ENCODE measurements around the gene DCXR.

Gene DCXR

DNA sequence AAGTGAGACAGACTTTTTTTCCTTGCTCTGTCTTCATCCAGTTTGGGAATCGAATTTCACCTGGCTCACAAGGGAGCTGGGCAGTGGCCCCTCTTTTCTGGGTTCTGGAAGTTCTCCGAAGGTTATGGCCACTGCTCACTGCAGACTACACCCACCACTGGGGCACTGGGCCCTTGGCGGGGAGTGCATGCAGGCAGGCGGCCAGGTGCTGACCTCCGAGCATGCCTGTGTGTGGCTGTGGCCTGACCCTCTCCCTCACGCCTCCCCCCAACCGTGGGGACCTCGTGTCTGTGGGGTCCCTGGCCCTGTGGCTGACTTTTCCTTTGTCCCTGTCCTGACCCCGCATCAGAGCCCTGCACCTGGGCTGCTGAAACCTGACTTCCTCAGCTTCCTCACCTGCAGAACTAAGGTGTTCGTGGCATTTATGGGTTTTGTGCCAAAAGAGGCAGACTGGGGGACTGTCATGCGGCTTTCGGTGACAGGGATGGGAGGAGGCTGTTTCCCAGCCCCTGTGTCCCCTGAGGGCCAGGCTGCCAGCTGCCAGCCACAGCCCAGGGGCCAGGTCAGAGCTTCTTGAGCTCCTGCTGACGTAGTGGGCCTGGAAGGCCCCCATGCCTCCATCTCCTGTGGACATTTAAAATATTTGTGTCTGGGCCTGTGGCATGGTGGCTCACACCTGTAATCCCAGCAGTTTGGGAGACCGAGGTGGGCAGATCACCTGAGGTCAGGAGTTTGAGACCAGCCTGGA, 38.6 kb downstream of the DCXR start:
- no peak for DNase-seq (ENCODE audit: low read depth in 2 of 2, low spot score in 1 of 2)

DNA sequence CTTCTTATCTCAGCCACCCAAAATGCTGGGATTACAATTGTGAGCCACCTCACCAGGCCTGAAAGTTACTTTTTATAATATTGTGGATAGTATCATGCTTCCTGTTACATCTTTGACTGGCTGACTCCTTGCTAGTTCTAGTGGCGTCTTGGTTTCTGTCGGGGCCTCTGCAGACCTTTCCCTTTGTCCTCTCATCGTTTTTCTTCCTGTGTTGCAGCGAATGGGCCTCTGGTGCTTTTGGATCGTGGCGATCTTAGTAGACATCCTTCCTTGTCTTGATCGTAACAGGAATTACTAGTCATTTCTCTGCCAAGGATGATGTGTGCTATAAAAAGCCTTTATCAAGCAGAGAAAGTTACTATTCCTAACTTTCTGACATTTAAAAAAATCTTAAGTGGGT, 39.3 kb downstream of the DCXR start:
- DNase-seq (ENCODE audit: low read depth in 2 of 2, low spot score in 1 of 2), result no peak

DNA sequence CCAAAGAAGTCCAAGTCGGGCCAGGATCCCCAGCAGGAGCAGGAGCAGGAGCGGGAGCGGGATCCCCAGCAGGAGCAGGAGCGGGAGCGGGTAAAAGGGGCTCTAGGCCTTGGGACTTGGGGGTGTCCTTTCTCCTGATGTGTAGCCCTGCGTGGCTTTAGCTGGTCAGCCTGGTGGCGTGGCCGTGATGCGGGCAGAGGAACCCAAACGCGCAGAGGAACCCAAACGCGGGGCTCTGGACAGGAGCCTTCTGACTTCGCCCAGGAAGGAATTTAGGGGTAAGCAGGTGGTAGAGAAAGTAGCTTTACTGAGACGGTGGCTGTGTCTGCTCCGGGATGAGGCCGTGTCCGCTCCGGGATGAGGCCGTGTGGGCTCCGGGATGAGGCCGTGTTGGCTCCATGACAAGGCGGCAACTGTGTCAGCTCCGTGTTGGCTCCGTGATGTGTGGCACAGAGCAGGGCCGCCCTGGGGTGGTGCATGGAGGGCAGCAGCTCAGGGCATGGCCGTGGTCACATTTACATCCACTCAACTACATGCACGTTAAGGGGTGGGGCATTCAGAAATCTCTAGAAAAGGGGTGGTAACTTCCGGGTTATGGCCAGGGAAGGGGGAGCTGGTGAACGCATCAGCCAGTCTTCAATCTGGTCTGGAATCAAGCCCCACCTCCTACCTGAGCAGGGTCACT, 40.6 kb downstream of the DCXR start:
- no peak for DNase-seq (ENCODE audit: low read depth in 2 of 2, low spot score in 1 of 2)

DNA sequence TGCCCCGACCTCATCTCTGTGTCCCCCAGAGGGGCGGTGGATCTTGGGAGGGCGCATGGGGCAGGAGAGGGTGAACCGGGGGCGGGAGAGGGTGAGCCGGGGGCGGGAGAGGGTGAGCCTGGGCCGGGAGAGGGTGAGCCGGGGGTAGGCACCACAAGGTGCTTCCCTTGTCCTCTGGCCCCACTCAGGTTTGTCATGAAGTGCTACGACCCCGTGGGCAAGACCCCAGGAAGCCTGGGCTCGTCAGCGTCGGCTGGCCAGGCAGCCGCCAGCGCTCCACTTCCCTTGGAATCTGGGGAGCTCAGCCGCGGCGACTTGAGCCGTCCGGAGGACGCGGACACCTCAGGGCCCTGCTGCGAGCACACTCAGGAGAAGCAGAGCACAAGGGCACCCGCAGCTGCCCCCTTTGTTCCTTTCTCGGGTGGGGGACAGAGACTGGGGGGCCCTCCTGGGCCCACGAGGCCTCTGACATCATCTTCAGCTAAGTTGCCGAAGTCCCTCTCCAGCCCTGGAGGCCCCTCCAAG, 41.2 kb downstream of the DCXR start:
- no peak for DNase-seq (ENCODE audit: low read depth in 2 of 2, low spot score in 1 of 2)

DNA sequence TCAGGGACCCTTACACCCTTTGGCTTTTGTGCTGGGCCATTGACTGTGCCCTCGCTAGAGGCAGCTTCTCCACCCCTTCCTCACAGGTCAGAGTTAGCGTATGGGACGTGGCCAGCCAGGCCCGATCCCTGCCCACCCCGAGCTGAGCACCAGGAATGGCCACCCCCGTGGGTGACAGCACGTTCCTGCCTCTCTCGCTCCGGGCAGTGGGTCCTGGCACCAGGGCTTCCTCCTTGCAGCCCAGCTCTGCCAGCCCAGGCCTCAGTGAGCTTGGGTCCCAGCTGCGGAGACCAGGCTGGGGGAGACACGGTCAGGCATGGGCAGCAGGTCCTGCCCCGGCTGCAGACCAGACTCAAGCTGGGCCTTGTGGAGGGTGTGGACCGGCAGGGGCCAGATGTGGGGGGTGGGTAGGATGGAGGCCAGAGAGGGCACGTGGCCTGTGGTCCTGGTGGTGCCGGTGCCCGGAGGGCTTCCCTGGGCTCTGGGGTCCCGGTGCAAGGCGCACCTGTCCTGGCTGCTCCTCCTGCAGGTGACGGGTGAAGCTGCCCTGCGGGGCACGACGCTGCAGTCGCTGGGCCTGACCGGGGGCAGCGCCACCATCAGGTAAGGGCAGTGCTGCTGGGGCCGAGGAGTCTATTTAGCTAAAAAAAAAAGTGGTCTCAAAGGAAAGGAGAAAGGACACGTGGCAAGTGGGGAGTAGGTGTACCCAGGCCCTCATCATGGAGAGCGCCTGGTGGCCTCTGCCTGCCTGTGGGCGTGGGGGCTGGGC, 41.9 kb downstream of the DCXR start:
- DNase-seq (ENCODE audit: low read depth in 2 of 2, low spot score in 1 of 2), result no peak

DNA sequence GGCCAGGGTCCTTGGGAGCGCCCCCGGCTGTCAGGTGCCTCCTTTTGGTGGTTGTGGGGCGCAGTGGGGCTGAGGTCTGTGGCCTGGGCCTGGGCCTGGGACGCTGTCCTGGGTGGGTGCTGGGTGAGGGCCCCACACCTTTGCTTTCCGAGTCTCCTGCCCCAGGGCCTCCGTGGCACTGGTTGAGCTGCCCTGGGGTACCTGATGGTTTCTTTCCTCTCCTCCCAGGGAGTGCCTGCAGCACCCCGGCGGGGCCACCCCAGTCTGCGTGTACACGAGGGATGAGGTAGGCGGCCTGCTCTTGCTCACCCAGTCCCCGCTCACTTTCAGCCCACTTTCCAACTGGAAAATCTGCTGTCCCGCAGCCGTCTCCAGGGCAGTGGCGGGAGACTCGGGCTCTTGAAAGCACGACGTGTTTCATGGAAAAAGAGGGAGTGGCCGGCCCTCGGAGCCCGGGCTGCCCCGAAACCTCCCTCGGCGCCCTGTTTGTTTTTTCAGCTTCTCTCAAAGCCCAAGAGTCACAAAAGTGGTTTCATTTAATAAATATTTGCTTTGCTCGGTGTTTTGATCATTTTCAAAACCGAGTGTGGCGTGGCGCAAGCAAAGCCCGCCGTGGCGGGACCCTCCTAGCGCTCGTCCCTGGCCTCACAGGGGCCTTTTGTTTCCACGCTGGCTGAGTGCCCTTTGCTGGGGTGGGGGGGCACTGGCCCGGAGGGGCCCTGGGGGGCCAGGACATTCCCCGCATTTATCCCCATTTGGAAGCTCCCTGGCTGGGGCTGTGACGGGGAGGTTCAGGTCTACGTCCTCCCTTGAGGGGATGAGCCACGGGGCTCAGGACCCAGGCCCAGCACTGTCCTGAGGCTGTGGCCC, 42.7 kb downstream of the DCXR start:
- DNase-seq (ENCODE audit: low read depth in 2 of 2, low spot score in 1 of 2), result no peak

DNA sequence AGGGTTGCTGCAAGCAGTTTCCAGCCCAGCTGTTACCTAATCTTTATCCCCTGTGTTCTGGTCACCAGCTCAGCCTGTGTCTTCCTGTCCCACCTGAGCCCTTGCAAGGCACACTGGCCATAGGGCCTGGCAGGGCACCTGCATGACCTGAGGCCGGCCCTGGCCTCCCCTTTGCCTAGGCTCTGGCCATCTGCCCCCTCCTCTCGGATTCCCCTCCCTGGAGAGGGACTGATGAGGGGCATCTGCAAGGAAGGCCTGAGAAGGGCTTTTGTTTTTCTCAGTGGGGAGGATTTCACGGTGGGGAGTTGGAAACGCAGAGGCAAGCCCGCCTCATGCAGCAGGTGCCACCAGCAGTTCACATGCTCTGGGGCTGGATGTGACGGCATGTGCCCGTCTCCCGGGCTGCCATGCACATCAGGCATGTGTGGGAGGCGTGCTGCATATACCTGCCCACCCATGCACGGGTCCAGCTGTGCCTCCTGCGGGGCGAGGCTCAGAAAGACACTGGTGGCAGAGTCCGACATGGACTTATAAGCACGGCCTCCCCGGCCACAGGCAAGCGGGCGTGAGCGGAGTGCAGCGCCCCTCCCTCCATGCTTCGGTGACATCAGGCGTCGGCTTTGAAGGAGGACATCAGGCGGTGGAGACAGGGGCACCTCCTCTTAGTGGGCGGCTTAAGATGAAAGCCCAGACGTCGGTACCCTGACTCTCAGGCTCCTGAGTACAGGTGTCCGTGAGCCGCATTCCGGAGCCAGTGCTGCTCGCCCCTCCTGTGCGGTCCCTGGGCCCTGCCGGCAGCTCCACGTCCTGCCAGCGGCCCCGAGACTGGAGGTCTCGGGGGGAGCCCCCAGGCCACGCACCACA, 43.5 kb downstream of the DCXR start:
- DNase-seq (ENCODE audit: low read depth in 2 of 2, low spot score in 1 of 2), result no peak

DNA sequence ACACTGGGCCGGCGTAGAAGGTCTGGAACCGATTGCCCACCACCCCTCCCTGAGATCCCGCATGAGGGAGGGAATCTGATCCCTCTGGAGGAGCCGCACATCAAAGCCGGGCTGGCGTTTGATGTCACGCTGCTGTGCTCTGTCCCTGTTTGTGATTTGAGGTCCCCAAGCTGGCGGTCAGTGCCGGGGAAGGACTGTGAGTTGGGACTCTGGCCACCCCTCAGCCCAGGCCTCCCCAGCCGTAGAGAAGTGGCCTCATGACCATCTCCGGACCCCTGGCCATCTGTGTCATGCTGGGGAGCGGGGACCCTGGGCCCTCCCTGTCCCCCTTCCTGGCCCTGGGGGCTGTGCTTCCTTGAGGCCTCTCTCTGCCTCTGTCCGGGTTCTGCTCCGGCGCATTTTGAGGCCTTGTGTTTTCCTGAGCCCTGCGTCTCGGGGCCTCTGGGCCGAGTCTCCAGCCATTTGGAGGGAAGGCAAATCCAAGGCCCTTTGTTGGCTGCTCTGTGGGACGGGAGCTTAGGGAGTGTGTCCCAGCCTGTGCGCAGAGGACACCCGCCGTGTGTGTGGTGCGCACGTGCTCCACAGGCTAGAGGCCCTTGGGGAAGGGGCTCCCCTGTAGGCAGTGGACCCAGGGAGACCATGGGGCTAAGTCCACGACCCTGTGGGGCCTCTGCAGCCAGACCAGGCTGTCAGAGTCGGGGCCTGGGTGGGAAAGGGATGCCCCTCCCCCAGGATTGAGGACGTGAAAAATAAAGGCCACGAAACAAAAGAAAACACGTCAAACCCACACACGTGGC, 45.0 kb downstream of the DCXR start:
- DNase-seq (ENCODE audit: low read depth in 2 of 2, low spot score in 1 of 2), result no peak

DNA sequence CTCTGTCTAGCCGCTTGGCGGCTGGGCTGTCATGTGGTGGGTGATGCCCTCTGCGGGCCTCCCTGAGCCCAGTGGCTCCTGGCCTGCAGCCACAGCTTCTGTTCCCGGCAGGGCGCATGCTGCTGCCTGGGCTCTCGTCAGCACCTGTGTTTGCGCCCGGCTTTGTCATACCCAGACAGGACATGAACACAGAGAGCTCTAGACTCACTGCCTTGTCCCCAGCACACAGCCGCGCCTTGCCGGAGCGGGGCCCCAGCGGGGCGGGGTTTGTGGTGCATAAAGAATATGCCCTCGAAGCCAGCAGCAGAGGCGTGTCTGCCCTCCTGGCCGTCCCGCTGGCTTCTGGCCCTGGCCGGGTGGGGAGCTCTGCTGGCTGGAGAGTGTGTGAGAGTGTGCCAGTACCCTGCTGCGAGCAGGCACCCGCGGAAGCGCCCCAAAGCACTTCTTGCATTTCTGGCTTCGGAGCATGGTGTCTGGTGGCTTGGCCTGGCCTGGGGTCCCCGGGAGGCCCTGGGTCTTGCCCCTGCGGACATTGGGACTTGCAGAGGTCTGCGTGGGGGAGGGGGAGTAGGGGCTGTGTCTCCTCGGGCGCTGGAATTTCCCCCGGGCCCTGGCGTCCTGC, 45.7 kb downstream of the DCXR start:
- DNase-seq (ENCODE audit: low read depth in 2 of 2, low spot score in 1 of 2), result no peak

DNA sequence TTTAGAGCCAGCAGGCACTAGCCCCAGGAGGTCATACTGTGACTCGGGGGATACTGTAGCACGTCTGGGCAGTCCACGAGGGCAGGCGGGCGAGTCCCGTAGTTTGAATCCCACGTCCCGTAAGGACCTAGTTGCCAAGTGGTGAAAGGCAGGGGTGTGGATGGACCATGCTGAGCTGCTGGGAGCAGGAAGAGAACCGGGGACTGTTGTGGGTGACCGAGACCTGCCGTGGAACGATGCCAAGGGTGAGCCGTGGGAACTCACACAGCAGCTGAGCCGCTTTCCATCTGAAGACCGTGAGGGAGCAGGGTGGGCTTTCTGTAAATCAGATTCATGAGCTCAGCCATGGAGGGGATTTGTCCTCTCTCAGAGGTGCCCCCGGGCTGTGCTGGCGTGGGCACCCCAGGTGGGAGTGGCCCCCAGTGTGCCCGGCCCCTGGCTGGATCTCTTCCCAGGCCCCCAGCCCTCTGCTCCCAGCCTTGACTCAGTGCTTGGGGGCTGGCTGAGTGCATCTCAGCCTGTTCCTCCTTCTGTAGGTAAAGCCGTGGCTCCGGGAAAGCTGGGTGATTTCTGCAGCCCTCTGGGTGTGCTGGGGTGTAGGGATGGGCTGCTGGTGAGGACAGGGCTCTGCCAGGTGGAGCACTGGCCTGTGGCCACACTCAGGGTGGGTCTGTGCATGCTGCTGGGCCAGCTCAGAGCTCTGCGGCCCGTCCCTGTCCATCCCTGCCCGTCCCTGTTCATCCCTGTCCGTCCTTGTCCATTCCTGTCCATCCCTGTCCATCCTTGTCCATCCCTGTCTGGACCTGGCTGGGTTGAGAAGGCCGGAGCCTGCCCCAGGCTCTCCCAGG, 46.4 kb downstream of the DCXR start:
- no peak for DNase-seq (ENCODE audit: low read depth in 2 of 2, low spot score in 1 of 2)

DNA sequence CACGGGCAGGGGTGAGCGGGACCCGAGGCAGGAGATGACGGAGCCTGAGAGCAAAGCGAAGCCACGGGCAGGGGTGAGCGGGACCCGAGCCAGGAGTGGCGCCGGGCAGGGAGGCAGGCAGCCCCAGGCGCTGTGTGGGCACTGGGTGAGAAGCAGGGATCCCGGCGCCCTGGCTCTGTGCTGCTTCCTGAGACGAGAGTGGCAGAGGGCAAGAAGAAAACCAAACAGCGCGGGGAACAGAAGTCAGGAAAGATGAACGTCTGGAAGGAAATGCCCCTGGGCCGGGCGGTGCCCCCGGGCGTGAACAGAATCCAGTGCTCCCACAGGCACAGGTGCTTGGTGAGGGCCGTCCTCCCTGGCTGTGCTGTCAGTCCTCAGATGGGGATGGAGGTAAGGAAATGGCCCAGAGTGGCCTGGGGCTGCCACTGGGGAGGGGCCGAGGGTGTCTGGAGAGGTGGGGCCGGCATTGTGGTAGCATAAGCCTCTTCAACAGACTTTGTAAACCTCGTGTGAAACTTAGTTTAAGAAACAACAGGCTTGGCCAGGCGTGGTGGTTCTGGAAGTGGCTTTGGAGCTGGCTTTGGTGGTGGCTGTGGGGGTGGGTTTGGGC, 50.2 kb downstream of the DCXR start:
- DNase-seq (ENCODE audit: low read depth in 2 of 2, low spot score in 1 of 2), result no peak

DNA sequence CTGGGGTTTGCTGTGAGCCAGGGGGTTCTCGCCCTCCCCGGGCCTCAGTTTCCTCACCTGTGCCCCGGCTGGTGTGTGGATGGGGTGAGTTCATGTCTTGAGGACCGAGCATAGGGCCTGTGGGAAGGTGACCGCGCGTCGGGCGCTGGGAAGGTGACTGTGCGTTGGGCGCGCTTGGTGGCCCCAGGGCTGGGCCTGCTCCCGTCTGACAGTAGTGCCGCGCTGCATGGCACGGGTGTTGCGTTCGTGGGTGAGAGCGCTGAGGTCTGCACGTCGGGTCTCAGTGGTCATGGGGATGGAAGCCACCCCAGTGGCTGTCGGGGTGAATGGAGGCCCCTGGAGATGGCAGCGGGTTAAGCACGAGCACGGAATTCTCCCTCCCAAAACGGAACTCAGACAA, 50.9 kb downstream of the DCXR start:
- no peak for DNase-seq (ENCODE audit: low read depth in 2 of 2, low spot score in 1 of 2)

Measured in stimulated activated CD8-positive, alpha-beta memory T cell treated with anti-CD3 and anti-CD28 coated beads, Interleukin-4, amount 100 ng/mL, for 4 hours (primary cell).